GM21619 (cell line): ENCODE data around the gene APLN.

Experiments used
- ATAC-seq: cut with Tn5 transposase; IDR thresholded peaks from one replicate; pipeline ENCODE4 v1.9.1; 2021; ENCODE audit not compliant: unreplicated experiment

APLN gene

GRCh38 chrX:129599499-129599898 is 55.3 kb downstream of the APLN start:
- ATAC-seq = no peak

DNA sequence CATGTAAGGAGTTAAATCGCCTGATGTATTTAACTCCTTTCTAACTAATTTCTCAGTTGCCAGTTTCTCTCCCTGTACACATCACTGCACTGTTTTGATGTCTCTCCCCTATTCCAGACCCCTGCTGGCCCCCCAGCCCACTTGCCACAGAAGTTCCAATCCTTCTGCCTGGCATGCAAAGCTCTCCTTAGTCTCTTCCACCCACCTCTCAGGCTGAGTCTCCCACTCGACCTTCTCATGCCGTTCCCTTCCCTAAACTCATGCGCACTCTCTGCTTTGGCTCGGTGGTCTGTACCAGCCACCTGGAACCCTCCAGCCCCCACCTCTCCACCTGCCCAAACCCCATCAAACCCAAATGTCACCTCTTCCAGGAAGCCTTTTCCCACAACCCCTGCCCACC is 56.9 kb downstream of the APLN start:
- ATAC-seq = no peak

DNA sequence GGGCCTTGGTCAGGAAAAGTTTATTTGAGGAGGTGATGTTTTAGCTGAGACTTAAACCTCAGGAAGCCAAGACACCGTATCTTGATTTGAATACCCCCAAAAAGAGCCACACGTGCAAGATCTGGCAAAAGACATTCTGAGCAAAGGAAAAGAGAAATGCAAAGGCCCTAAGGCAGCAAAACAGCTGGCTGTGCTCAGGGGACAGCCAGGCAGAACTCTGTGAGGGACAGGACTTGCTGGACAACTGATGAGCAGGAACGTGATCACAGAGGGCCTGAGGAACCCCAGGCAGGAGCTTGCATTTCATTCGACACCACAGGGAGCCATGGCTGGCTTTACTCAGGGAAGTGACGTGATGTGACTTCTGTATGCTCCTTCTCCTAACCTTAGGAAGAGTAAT is 58.7 kb downstream of the APLN start:
- no peak for ATAC-seq
